Stimulated activated CD8-positive, alpha-beta memory T cell treated with anti-CD3 and anti-CD28 coated beads, Interleukin-15, amount 100 ng/mL, for 4 hours (primary cell): Measurements from ENCODE around the gene SORT1.
"Not testable (repeated sequence)": the region's sequence is repeated elsewhere in the genome, so short reads cannot be mapped to it uniquely, and the experiment has no call there.

ENCODE experiments used
- DNase-seq, 2 donors: peaks; one replicate each; pipeline ENCODE4 v3.0.0-alpha.2; 2020; ENCODE audit warnings: low read depth in 2 of 2

Gene SORT1

DNA sequence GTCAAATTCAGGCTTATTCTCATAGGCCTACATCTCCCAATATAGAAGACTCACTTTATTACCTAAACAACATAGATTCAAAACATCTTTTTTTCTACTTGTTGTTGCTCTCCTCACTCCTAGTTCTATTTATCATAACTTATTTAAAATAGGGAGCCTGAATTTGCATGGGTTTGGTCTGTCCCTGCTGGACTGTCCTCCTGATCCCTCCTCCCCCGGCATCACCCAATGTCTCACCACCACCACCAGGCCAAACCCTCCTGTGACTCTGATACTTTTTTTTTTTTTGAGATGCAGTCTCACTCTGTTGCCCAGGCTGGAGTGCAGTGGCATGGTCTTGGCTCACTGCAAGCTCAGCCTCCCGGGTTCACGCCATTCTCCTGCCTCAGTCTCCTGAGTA is 59.1 kb downstream of the SORT1 start:
- no peak for DNase-seq

- no peak for DNase-seq
Measured at GRCh38 chr1:109338091-109338490, 59.6 kb downstream of the SORT1 start.

GRCh38 chr1:109335091-109335490 is 62.6 kb downstream of the SORT1 start:
- no peak for DNase-seq

- no peak for DNase-seq
Measured at GRCh38 chr1:109331113-109331512, 66.6 kb downstream of the SORT1 start.

GRCh38 chr1:109327285-109327684 is 70.4 kb downstream of the SORT1 start:
- DNase-seq: no peak

GRCh38 chr1:109322974-109323373 is 74.7 kb downstream of the SORT1 start:
- DNase-seq: no peak

DNA sequence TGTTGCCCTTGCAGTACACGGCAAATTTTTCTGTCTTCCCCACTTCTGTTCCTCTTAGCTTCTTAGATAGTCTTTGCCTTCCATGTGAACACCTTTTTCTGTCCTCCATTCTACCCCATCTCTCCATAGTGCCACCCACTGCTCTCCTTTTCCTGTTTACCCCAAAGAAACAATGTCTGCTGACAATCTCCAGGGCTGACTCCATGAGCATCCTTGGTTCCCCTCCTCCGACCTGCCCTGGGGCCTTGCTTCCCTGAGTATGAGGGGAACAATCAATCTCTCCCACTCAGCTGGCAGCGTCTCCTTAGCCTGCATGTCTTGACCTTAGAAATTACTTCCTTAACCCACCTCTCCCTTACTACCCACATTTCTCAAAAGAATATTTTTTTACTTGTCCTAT is 78.6 kb downstream of the SORT1 start:
- DNase-seq: no peak

DNA sequence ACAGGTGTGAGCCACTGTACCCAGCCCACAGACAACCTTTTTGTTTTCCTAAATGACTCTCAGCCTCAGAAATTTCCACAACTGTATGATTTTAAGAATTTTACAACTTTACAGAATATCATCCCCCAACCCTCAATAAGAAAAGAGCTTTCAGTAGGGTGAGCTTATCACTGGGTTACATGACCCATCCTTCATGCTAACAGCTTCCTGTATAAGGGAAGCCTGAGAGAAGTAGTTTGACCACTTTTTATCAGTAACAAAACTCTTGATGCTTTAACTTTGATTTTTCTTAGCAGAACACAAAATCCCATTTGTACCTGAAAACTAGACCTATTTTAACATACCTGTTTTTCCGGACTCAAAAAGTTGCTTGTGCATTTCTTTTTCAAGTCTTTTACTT is 81.2 kb downstream of the SORT1 start:
- no peak for DNase-seq

GRCh38 chr1:109315288-109315687 is 82.4 kb downstream of the SORT1 start:
- DNase-seq: no peak

DNA sequence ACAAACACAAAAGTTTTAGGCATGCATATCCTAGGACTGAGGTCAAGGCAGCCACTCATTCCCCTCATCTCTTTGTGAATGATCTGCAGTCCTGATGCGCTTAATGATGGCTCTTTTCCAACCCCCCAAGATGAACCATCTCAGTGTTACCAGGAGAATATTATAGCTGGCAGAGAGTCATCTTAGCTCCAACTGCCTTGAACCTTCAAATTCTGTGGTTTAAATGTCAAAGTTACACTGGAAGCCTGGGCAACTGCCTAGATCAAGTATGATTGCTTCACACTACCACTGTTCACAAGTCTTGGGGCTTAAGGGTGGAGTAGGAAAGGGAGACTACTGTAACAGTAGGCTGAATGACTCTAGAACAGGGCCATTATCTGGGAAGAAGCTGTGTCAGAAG is 82.9 kb downstream of the SORT1 start:
- DNase-seq: no peak

- no peak for DNase-seq
Measured at GRCh38 chr1:109312978-109313775, 84.5 kb downstream of the SORT1 start.

DNA sequence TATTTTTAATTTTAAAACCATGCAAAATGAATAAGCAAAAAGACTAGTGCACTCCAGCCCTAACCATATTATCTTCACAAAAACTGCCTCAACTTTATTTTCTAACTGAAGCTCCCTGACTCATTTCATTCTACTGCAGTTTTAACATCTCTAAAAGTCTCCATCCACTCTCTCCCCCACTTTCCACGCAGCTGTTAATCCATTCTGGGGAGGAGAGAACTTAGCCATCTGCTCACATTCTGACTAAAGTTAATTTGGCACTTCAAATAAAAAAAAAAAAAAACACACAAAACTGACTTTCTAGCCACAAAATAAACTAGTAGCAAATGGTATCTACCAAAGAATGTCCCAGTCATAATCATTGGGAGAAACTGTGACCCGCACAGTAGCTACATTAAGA is 85.5 kb downstream of the SORT1 start:
- DNase-seq: no peak

- DNase-seq: no peak
Measured at GRCh38 chr1:109309347-109309746, 88.4 kb downstream of the SORT1 start.

DNA sequence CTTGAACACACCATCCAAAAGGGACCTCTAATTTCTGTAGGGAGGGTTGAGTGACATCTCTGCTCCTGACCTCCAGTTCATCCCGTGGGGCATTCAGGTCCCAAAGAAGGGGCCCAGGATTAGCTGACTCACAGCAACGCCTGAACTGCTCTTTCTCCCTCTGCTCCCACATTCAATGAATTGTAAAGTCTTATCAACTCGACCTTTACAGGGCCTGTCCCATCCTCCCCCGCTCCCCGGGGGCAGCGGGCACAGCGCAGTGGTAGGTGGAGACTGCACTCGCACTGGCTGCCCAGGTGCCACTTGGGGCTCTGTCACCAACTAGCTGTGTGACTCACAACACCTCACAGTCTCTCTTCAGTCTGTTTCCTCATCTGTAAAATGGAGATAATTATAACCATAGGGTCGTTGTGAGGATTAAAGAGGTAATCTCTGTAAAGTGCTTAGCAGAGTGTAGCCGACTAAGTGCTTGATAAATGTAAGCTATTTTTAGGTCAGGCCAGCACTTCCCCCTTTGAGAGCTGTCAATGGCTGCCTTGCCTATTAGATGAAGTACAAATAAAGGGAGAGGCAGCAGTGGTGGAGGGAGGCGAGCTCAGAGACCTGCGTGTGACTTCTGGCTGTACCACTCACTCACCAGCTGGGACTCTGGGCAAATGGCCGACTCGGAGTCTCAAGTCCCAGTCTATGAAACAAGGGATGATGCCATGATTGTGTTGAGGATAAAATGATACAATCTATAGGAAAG is 90.3 kb downstream of the SORT1 start:
- no peak for DNase-seq

- DNase-seq: no peak
Measured at GRCh38 chr1:109306832-109307273, 90.9 kb downstream of the SORT1 start, which contains the start of gene MYBPHL. TSS of gene MYBPHL (minus strand) at chr1:109307011. CDS start at chr1:109306991, 20 bp downstream.

- DNase-seq: not testable (repeated sequence)
Measured at GRCh38 chr1:109305991-109306390, 91.7 kb downstream of the SORT1 start.

- no peak for DNase-seq
Measured at GRCh38 chr1:109304226-109304920, 93.3 kb downstream of the SORT1 start.

DNA sequence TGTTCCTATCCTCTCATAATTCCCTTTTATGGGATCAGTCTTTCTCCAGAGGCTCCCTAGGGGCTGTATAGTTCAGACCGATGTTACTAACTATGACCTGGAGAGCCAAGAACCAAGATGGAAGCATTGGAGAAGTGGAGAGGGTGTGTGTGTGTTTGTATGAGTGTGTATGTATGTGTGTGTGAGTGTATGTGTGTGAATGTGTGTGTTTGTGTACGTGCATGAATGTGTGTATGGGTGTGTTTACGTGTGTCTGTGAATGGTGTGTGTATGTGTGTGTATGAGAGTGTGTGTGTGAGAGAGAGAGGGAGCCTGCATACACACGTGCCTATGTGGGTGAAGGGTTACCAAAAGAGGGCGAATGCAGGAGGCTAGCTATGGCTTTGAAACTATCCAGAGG is 95.8 kb downstream of the SORT1 start:
- DNase-seq: no peak

DNA sequence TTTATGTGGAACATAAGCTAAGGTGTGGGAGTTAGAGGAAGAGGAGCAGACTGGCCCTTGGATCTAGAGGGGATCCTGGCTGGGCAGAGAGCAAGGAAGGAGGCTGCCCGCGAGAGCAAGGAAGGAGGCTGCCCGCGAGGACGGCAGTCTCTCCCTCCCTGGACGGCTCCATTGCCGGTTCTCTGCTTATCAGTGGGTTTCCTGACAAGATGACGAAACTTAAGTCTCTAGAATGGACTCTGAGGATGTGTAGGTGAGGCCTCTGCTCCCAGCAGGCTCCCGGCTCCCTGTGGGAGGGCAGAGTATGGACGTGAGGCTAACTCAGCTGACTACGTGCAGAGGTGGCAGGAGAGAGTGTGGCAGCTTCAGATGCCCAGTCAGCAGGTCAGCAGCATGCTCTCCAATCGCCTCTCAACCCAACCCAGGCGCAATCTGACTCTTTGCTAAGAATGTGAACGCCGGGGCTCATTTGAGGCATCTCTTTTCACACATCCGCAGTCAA is 97.0 kb downstream of the SORT1 start:
- no peak for DNase-seq

DNA sequence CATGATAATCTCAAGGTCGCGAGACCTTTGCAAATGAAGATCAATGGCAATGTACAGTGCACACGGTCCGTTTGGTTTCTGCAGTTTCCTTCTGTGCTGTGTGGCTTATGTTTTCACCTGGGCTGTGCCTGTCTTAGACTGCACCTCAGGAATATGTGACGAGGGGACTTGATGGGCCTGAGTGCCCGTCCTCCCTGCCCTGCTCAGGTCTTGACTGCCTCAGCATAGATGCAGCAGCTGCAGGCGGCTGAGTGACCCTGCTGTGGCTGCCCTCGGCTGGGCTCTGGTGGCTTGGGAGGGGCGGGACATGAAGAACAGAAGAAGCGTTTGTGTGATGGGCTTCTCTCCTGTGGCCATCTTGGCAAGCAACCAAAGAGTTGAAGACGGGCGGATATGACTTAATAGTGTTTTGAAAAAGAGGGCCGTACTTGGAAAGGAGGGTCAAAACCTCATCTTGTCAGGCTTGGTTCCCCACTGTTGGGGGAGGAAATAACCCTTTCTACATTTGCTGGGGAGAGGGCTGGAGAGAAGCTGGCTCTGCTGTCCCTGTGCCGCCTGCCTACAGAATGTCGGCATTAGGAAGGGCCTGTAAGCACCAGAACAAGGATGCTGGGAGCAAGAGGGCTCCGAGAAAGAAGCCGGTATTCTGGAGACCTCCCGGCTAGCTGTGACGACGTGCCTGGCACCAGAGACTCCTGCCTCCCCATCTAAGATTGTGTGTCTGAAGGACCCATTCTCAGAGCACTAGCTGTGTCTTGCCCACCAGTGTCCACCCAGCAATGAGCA is 98.0 kb downstream of the SORT1 start:
- no peak for DNase-seq
